PC-3 (cell line): ENCODE measurements around the gene MYO9A. TPM values are rescaled to one million over a fixed set of nuclear protein-coding genes. Genes with fewer than 3 reads are reported as not detected.
"Not testable (repeated sequence)": the region's sequence is repeated elsewhere in the genome, so short reads cannot be mapped to it uniquely, and the experiment has no call there.

ENCODE experiments used
- ATAC-seq: fragments of 200-7000 bp; cut with Tn5 transposase; 2 replicates; pipeline ENCODE4 v1.9.1; 2020; ENCODE audit warnings: mild to moderate bottlenecking, moderate library complexity
- BruUV-seq: library from RNA; stranded (reverse); fragments of 400-500 nt; replicated peaks from 2 replicates; lab custom pipeline; 2021; lab: Mats Ljungman, UMichigan
- CTCF ChIA-PET: fragments of 300-600 bp; sonication (Branson Sonifier 250); formaldehyde crosslinking; loops from one replicate; lab custom pipeline; 2022; ENCODE audit warnings: antibody characterized with exemption; lab: Charles Lee
- POLR2A ChIA-PET: fragments of 300-600 bp; sonication (Branson Sonifier 250); formaldehyde crosslinking; loops from one replicate; lab custom pipeline; 2022; ENCODE audit warnings: antibody characterized with exemption; ENCODE audit not compliant: unreplicated experiment; lab: Charles Lee
- DNase-seq: peaks from one replicate; pipeline ENCODE4 v3.0.0-alpha.2; 2015
- H2AFZ ChIP-seq: fragments of 300-600 bp; sonication (generic); 2 replicates; pipeline ENCODE4 v1.6.0; 2016; ENCODE audit warnings: antibody characterized with exemption, low read length
- H3F3A ChIP-seq: fragments of 300-600 bp; sonication (generic); one replicate; pipeline ENCODE4 v1.6.0; 2017; ENCODE audit warnings: antibody characterized with exemption, low read length, control low read depth, mild to moderate bottlenecking; ENCODE audit not compliant: unreplicated experiment
- H3K27ac ChIP-seq: fragments of 300-600 bp; sonication (generic); 2 replicates; pipeline ENCODE4 v1.5.1; 2016; ENCODE audit warnings: mild to moderate bottlenecking, low read length
- H3K27me3 ChIP-seq: fragments of 300-600 bp; sonication (generic); 2 replicates; pipeline ENCODE4 v1.6.1; 2016; ENCODE audit warnings: low read length, mixed read lengths
- H3K36me3 ChIP-seq: fragments of 300-600 bp; sonication (generic); 2 replicates; pipeline ENCODE4 v1.6.1; 2016; ENCODE audit warnings: low read depth, mixed run types, low read length, mixed read lengths
- H3K4me1 ChIP-seq: fragments of 300-600 bp; sonication (generic); 2 replicates; pipeline ENCODE4 v1.5.1; 2016; ENCODE audit warnings: low read length; ENCODE audit not compliant: insufficient read depth
- H3K4me2 ChIP-seq: fragments of 300-600 bp; sonication (generic); 2 replicates; pipeline ENCODE4 v1.6.0; 2016; ENCODE audit warnings: low read length
- H3K4me3 ChIP-seq: fragments of 300-600 bp; sonication (generic); 2 replicates; pipeline ENCODE4 v1.5.1; 2016; ENCODE audit warnings: mild to moderate bottlenecking, low read length, mixed read lengths
- H3K79me2 ChIP-seq: fragments of 300-600 bp; sonication (generic); 2 replicates; pipeline ENCODE4 v1.6.1; 2017; ENCODE audit warnings: low read length, mixed read lengths
- H3K9ac ChIP-seq: fragments of 300-600 bp; sonication (generic); 2 replicates; pipeline ENCODE4 v1.6.0; 2016; ENCODE audit warnings: mild to moderate bottlenecking, low read length
- H3K9me2 ChIP-seq: fragments of 300-600 bp; sonication (generic); replicated peaks from 2 replicates; pipeline ENCODE4 v1.6.1; 2016; ENCODE audit warnings: mixed run types, low read length, mixed read lengths
- H3K9me3 ChIP-seq: fragments of 300-600 bp; sonication (generic); 2 replicates; pipeline ENCODE4 v1.6.1; 2016; ENCODE audit warnings: low read length, mixed read lengths
- H4K20me1 ChIP-seq: fragments of 300-600 bp; sonication (generic); 2 replicates; pipeline ENCODE4 v1.6.1; 2016; ENCODE audit warnings: low read length, mixed read lengths
- EZH2 ChIP-seq: fragments of 300-600 bp; sonication (generic); IDR thresholded peaks from one replicate; pipeline ENCODE4 v1.6.1; 2017; ENCODE audit warnings: antibody characterized with exemption, mild to moderate bottlenecking, low read length; ENCODE audit not compliant: unreplicated experiment
- EZH2phosphoT487 ChIP-seq: fragments of 300-600 bp; sonication (generic); IDR thresholded peaks from 2 replicates; pipeline ENCODE4 v1.6.1; 2018; ENCODE audit warnings: mild to moderate bottlenecking, antibody characterized with exemption, low read length, borderline replicate concordance
- intact Hi-C: fragments of 100-400 bp; cut with micrococcal nuclease; formaldehyde crosslinking; loops from 2 replicates; pipeline ENCODE4 v1.9.0; 2023
- total RNA-seq: library from RNA; depleted of rRNA; stranded (reverse); fragments of >200 nt; gene quantifications from 2 replicates; pipeline ENCODE4 v1.2.3, GENCODE V29; 2014
- TF ChIP-seq, protein P1 (sequence below): fragments of 300-600 bp; sonication (generic); conservative IDR thresholded peaks from 2 replicates; pipeline ENCODE4 v1.5.1; 2017; ENCODE audit warnings: antibody characterized with exemption, low read depth, mild to moderate bottlenecking, low read length

Gene MYO9A
- total RNA-seq, 1 experiment from 2014 or later: 18.3 TPM

DNA sequence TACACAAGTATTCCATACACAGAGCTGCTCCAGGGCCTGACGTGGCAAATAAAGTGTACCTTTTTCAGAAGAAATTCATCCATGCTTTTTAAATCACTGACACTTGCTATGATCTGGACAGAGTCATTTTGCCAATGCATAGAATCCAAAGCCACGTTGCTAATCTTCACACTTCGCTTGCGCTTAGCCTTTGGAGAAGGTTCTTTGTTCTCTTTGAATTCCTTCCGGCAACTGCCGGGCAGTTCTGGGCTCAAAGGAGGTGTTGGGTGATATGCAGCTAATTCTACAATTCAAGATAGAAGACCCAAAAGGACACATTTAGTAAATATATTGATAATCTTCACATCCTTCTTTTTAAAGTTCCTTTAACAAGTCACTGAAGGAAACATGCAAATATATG, 237.7 kb downstream of the MYO9A start:
- H3K27me3 ChIP-seq: no peaks in the 10 kb centered on the region
- H3K36me3 ChIP-seq: no peaks in the 10 kb centered on the region
- no peak overlapping the region for H3K4me3 ChIP-seq
- POLR2A ChIA-PET: no interaction called here
- no peak overlapping the region for H3K9ac ChIP-seq
- H3K4me2 ChIP-seq: no peak overlapping the region
- no peaks in the 10 kb centered on the region for H4K20me1 ChIP-seq
- no TSS peak for BruUV-seq
- H3F3A ChIP-seq: no peaks in the 10 kb centered on the region
- DNase-seq (no peak), ATAC-seq (no peak)
- no peak for TF ChIP-seq EZH2
- no peak for TF ChIP-seq EZH2phosphoT487
- TF ChIP-seq, protein P1, sequence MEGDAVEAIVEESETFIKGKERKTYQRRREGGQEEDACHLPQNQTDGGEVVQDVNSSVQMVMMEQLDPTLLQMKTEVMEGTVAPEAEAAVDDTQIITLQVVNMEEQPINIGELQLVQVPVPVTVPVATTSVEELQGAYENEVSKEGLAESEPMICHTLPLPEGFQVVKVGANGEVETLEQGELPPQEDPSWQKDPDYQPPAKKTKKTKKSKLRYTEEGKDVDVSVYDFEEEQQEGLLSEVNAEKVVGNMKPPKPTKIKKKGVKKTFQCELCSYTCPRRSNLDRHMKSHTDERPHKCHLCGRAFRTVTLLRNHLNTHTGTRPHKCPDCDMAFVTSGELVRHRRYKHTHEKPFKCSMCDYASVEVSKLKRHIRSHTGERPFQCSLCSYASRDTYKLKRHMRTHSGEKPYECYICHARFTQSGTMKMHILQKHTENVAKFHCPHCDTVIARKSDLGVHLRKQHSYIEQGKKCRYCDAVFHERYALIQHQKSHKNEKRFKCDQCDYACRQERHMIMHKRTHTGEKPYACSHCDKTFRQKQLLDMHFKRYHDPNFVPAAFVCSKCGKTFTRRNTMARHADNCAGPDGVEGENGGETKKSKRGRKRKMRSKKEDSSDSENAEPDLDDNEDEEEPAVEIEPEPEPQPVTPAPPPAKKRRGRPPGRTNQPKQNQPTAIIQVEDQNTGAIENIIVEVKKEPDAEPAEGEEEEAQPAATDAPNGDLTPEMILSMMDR: no peak
- intact Hi-C loops: no loop called here
- H3K4me1 ChIP-seq: no peaks in the 10 kb centered on the region
- H2AFZ ChIP-seq: no peak overlapping the region
- no peaks in the 10 kb centered on the region for H3K79me2 ChIP-seq
- no peaks in the 10 kb centered on the region for H3K9me2 ChIP-seq
- no peak overlapping the region for H3K27ac ChIP-seq
- CTCF ChIA-PET: no interaction called here
- no peaks in the 10 kb centered on the region for H3K9me3 ChIP-seq

DNA sequence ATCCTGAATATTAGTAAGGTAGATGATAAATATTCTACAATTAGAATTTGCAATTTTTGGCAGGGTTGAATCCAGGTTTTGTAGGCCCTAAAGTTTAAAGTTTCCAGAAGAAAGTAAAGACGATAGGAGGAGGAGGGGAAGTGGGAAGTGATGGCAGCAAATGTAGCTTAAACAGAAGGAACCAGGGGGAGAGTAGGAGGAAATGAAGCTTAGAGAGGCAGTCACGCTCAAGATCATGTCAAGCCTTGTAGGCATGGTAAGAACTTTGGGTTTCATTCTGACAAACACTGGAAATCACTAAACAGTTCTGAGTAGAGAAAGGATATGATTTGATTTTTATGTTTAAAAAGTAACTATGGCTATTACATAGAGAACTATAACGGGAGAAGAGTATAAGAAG, 243.7 kb downstream of the MYO9A start:
- no TSS peak for BruUV-seq
- CTCF ChIA-PET: no interaction called here

DNA sequence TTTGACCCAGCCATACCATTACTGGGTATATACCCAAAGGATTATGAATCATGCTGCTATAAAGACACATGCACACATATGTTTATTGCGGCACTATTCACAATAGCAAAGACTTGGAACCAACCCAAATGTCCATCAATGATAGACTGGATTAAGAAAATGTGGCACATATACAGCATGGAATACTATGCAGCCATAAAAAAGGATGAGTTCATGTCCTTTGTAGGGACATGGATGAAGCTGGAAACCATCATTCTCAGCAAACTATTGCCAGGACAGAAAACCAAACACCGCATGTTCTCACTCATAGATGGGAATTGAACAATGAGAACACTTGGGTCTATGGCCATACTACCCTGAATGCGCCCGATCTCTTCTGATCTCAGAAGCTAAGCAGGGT, 259.7 kb downstream of the MYO9A start:
- ATAC-seq, H4K20me1 ChIP-seq, DNase-seq, H3K9me3 ChIP-seq, H3K36me3 ChIP-seq, BruUV-seq, H3K27me3 ChIP-seq, H3K4me1 ChIP-seq, intact Hi-C loops, H3K4me2 ChIP-seq, H3K4me3 ChIP-seq, H3K9ac ChIP-seq, H2AFZ ChIP-seq, H3K79me2 ChIP-seq, H3K9me2 ChIP-seq, H3F3A ChIP-seq, H3K27ac ChIP-seq, POLR2A ChIA-PET: not testable (repeated sequence)
- CTCF ChIA-PET: interaction anchor here (0.6 kb wide), 1 partner anchor 9 kb away, joined by 4 read pairs; no protein-coding TSS in a partner anchor

More for the DNA sequence above, 243.7 kb downstream of the MYO9A start:
- no peaks in the 10 kb centered on the region for H3F3A ChIP-seq
- no peaks in the 10 kb centered on the region for H3K4me1 ChIP-seq
- H3K27ac ChIP-seq: no peak overlapping the region
- TF ChIP-seq EZH2phosphoT487: no peak
- TF ChIP-seq, protein P1: no peak
- intact Hi-C loops: no loop called here
- no peak overlapping the region for H2AFZ ChIP-seq
- H4K20me1 ChIP-seq: no peaks in the 10 kb centered on the region
- no peak overlapping the region for H3K4me3 ChIP-seq
- no peaks in the 10 kb centered on the region for H3K9me3 ChIP-seq
- no peaks in the 10 kb centered on the region for H3K36me3 ChIP-seq
- DNase-seq (no peak), ATAC-seq (no peak)
- no peaks in the 10 kb centered on the region for H3K79me2 ChIP-seq
- H3K4me2 ChIP-seq: no peak overlapping the region
- H3K9ac ChIP-seq: no peak overlapping the region
- H3K27me3 ChIP-seq: no peaks in the 10 kb centered on the region
- POLR2A ChIA-PET: no interaction called here
- no peaks in the 10 kb centered on the region for H3K9me2 ChIP-seq
